A549 (cell line): Measurements from ENCODE around the gene MYO1D. TPM values are rescaled to one million over a fixed set of nuclear protein-coding genes. Genes with fewer than 3 reads are reported as not detected.

Experiments used
- ATAC-seq, 2 experiments: fragments of 200-7000 bp in 1 of 2; fragments of >200 bp in 1 of 2; cut with Nextera tagmentation in 1 of 2; cut with Tn5 transposase in 1 of 2; 3 replicates each; pipeline versions ENCODE4 v1.8.0 to v1.9.1; 2018 to 2020; ENCODE audit warnings: mild to moderate bottlenecking in 1 of 2, moderate library complexity in 1 of 2
- CTCF ChIA-PET: fragments of 300-600 bp; sonication (Branson Sonifier 250); formaldehyde crosslinking; extraction: SDS; loops from one replicate; lab custom pipeline; 2021; ENCODE audit warnings: antibody characterized with exemption, inconsistent platforms; lab: Yijun Ruan, JAX
- POLR2A ChIA-PET: fragments of 350-600 bp; formaldehyde crosslinking; extraction: SDS; loops from one replicate; lab custom pipeline; 2021; ENCODE audit warnings: antibody characterized with exemption, inconsistent platforms; lab: Yijun Ruan, JAX
- DNase-seq, 2 experiments: peaks; one replicate each; pipeline versions ENCODE4 v3.0.0 to v3.0.0-alpha.2; 2011 to 2016; ENCODE audit warnings: low read depth in 1 of 2, low spot score in 1 of 2
- FAIRE-seq: peaks from 2 replicates; lab custom pipeline; 2011; peaks lifted over from hg19 to GRCh38; lab: Jason Lieb, UNC
- H3K27ac ChIP-seq, 2 experiments: fragments of >200 bp; sonication (Bioruptor Twin); formaldehyde crosslinking; 3 replicates each; pipeline ENCODE4 v1.5.1; 2016 to 2017
- H3K4me1 ChIP-seq: fragments of >200 bp; sonication (Bioruptor Twin); formaldehyde crosslinking; 3 replicates; pipeline ENCODE4 v1.6.1; 2016
- H3K4me2 ChIP-seq: fragments of >200 bp; sonication (Bioruptor Twin); formaldehyde crosslinking; 3 replicates; pipeline ENCODE4 v1.6.1; 2016
- H3K4me3 ChIP-seq: fragments of >200 bp; sonication (Bioruptor Twin); formaldehyde crosslinking; 3 replicates; pipeline ENCODE4 v1.5.1; 2016
- H3K9me3 ChIP-seq: fragments of >200 bp; sonication (Bioruptor Twin); formaldehyde crosslinking; 3 replicates; pipeline ENCODE4 v1.6.1; 2016
- ATOH8 ChIP-seq: fragments of 250-450 bp; sonication (Bioruptor Pico); IDR thresholded peaks from 2 replicates; pipeline ENCODE4 v1.5.0; 2020; ENCODE audit warnings: low read depth, mild to moderate bottlenecking, moderate library complexity
- CBX2 ChIP-seq: fragments of 200-600 bp; sonication (generic); IDR thresholded peaks from 2 replicates; pipeline ENCODE4 v1.6.1; 2016; ENCODE audit warnings: low read depth, mild to moderate bottlenecking, borderline replicate concordance
- CEBPB ChIP-seq, 2 experiments: fragments of >200 bp in 1 of 2; sonication (Bioruptor Twin) in 1 of 2; formaldehyde crosslinking in 1 of 2; IDR thresholded peaks; 2 replicates each; pipeline ENCODE4 v1.6.1; 2012 to 2016
- CHD2 ChIP-seq: fragments of 150-350 bp; IDR thresholded peaks from 2 replicates; pipeline ENCODE4 v1.6.1; 2014; ENCODE audit warnings: low read length; ENCODE audit not compliant: partially characterized antibody
- E2F6 ChIP-seq: IDR thresholded peaks from 2 replicates; pipeline ENCODE4 v1.6.1; 2012; ENCODE audit warnings: low read depth, borderline replicate concordance
- FOSB ChIP-seq: fragments of 250-450 bp; sonication (Bioruptor Pico); IDR thresholded peaks from 2 replicates; pipeline ENCODE4 v1.5.0; 2020; ENCODE audit warnings: mild to moderate bottlenecking, moderate library complexity
- FOXS1 ChIP-seq: fragments of 250-450 bp; sonication (Bioruptor Pico); IDR thresholded peaks from 2 replicates; pipeline ENCODE4 v1.5.0; 2020; ENCODE audit warnings: mild to moderate bottlenecking, moderate library complexity
- HDAC2 ChIP-seq: fragments of 200-600 bp; sonication (generic); IDR thresholded peaks from 2 replicates; pipeline ENCODE4 v1.6.1; 2016
- HES2 ChIP-seq: fragments of >200 bp; sonication (Bioruptor Twin); formaldehyde crosslinking; IDR thresholded peaks from 2 replicates; pipeline ENCODE4 v1.6.1; 2016
- HEYL ChIP-seq: fragments of 250-450 bp; sonication (Bioruptor Pico); IDR thresholded peaks from 2 replicates; pipeline ENCODE4 v1.8.0; 2021; ENCODE audit warnings: mild to moderate bottlenecking, moderate library complexity
- HOXA7 ChIP-seq: fragments of 250-450 bp; sonication (Bioruptor Pico); IDR thresholded peaks from 2 replicates; pipeline ENCODE4 v1.5.0; 2020; ENCODE audit warnings: mild to moderate bottlenecking, moderate library complexity
- JUNB ChIP-seq: fragments of >200 bp; sonication (Bioruptor Twin); formaldehyde crosslinking; IDR thresholded peaks from 2 replicates; pipeline ENCODE4 v1.6.1; 2016
- MAFK ChIP-seq: fragments of 450-650 bp; IDR thresholded peaks from 2 replicates; pipeline ENCODE4 v1.6.1; 2014; ENCODE audit not compliant: partially characterized antibody
- NFE2L2 ChIP-seq: fragments of 150-350 bp; conservative IDR thresholded peaks from 2 replicates; pipeline ENCODE4 v1.6.1; 2014; ENCODE audit warnings: low read length
- NPAS2 ChIP-seq: fragments of 250-450 bp; sonication (Bioruptor Pico); IDR thresholded peaks from 2 replicates; pipeline ENCODE4 v1.8.0; 2022; ENCODE audit warnings: mild to moderate bottlenecking, moderate library complexity, borderline replicate concordance
- PHF8 ChIP-seq: fragments of 200-600 bp; sonication (generic); IDR thresholded peaks from 2 replicates; pipeline ENCODE4 v1.6.1; 2016; ENCODE audit warnings: low read depth, mild to moderate bottlenecking, antibody characterized with exemption, moderate library complexity, borderline replicate concordance
- POLR2A ChIP-seq: IDR thresholded peaks from 2 replicates; pipeline ENCODE4 v1.6.1; 2012; ENCODE audit warnings: mild to moderate bottlenecking, low read length
- RCOR1 ChIP-seq: fragments of 150-350 bp; IDR thresholded peaks from 2 replicates; pipeline ENCODE4 v1.6.1; 2014; ENCODE audit warnings: antibody characterized with exemption, low read length, low read depth
- RFX5 ChIP-seq: fragments of 450-650 bp; IDR thresholded peaks from 2 replicates; pipeline ENCODE4 v1.7.1; 2014; ENCODE audit warnings: antibody characterized with exemption, mild to moderate bottlenecking, moderate library complexity
- RNF2 ChIP-seq: fragments of 200-600 bp; sonication (generic); IDR thresholded peaks from 2 replicates; pipeline ENCODE4 v1.6.1; 2016; ENCODE audit warnings: low read depth, mild to moderate bottlenecking, antibody characterized with exemption, moderate library complexity, borderline replicate concordance
- TP53 ChIP-seq: fragments of 250-450 bp; sonication (Bioruptor Pico); IDR thresholded peaks from 2 replicates; pipeline ENCODE4 v1.5.0; 2021; ENCODE audit warnings: mild to moderate bottlenecking, moderate library complexity
- USF2 ChIP-seq: fragments of 450-650 bp; IDR thresholded peaks from 2 replicates; pipeline ENCODE4 v1.6.1; 2014; ENCODE audit warnings: antibody characterized with exemption
- ZC3H11A ChIP-seq: fragments of 450-650 bp; IDR thresholded peaks from 2 replicates; pipeline ENCODE4 v1.6.1; 2014; ENCODE audit warnings: antibody characterized with exemption, mild to moderate bottlenecking
- WGBS: methylation state at CpG from one replicate; pipeline ENCODE4 v1.1.6; 2017; ENCODE audit errors: missing lambda C conversion rate; 5-methylcytosine and 5-hydroxymethylcytosine counted together
- polyA plus RNA-seq, 4 experiments: library from polyadenylated mRNA; depleted of rRNA in 3 of 4; stranded (reverse); fragments of >200 nt; fragmentation: RNase III in 1 of 4; extraction: RNeasy Plus Mini Kit Qiagen cat#74134 plus additional on column Dnase treatment in 1 of 4; gene quantifications; 2 replicates in 3 of 4; 3 replicates in 1 of 4; pipeline ENCODE4 v1.2.3, GENCODE V29; 2011 to 2017

MYO1D gene
- polyA plus RNA-seq, 2 of the 4 experiments (the other 2 are of a cell fraction), result 2.8 to 4.2 TPM

- CTCF ChIA-PET, result interaction anchor here (0.8 to 1.2 kb wide), 2 partner anchors 18 to 47 kb away, joined by 3 read pairs; no protein-coding TSS in a partner anchor
- POLR2A ChIA-PET, result no interaction called here
- TF ChIP-seq RNF2 (no peak), TP53 (CRISPR knock-in tag) (no peak), RCOR1 (no peak), RFX5 (no peak), JUNB (no peak), FOXS1 (CRISPR knock-in tag) (no peak), CEBPB (IDR thresholded peaks at IDR 0.05) (no peak), HDAC2 (no peak), MAFK (no peak), ZC3H11A (no peak), HES2 (no peak)
- Histone ChIP-seq H3K9me3 (no peaks in the 10 kb centered on the region), H3K4me3 (no peak overlapping the region), H3K4me1 (peaks cover 6% of the 10 kb centered on the region), H3K4me2 (no peak overlapping the region), H3K27ac (no peak overlapping the region)
- ATAC-seq (no peak), DNase-seq (no peak), FAIRE-seq (no peak)
- 71% methylated on average over 5 of the region's 5 CpGs for WGBS
Observed at GRCh38 chr17:32508926-32509325, 368.0 kb downstream of the MYO1D start.

GRCh38 chr17:32504166-32504990, 372.5 kb downstream of the MYO1D start:
- POLR2A ChIA-PET, result no interaction called here
- FAIRE-seq, result no peak
- no peak overlapping the region for H3K4me3 ChIP-seq

More at GRCh38 chr17:32504166-32504990, 372.5 kb downstream of the MYO1D start:
- CTCF ChIA-PET, result interaction anchor here (0.6 kb wide), 2 partner anchors 598 to 768 kb away, joined by 4 read pairs; no protein-coding TSS in a partner anchor
- Histone ChIP-seq H3K27ac (no peak overlapping the region), H3K9me3 (no peaks in the 10 kb centered on the region)
- peak; percentile 26 to 49; a peak in 4 of 6 replicates for ATAC-seq
- TF ChIP-seq ATOH8 (CRISPR knock-in tag) (no peak), CHD2 (no peak), HDAC2 (no peak), POLR2A (no peak), USF2 (no peak), NFE2L2 (no peak), E2F6 (no peak), HES2 (no peak), PHF8 (no peak), CBX2 (no peak), FOSB (no peak), HOXA7 (CRISPR knock-in tag) (no peak), NPAS2 (no peak), JUNB (no peak), HEYL (CRISPR knock-in tag) (no peak)
- TF ChIP-seq, all 56 proteins: peak for 0
- WGBS, result 67% methylated on average over 18 of the region's 18 CpGs
- H3K4me1 ChIP-seq, result peaks cover 14% of the 10 kb centered on the region
- no peak for DNase-seq
- H3K4me2 ChIP-seq, result peak overlapping the region; percentile 18; the same call in 1 of the 3 replicates
